SK-N-SH (cell line): ENCODE measurements around the gene B3GALNT2. TPM values are rescaled to one million over a fixed set of nuclear protein-coding genes. Genes with fewer than 3 reads are reported as not detected.

Experiments used
- CTCF ChIA-PET: fragments of 300-600, 350-600 bp; formaldehyde crosslinking; extraction: SDS; loops from one replicate; lab custom pipeline; 2021; lab: Yijun Ruan, JAX
- POLR2A ChIA-PET: fragments of 350-600 bp; sonication (Branson Sonifier 250); formaldehyde crosslinking; extraction: SDS; loops from one replicate; lab custom pipeline; 2020; ENCODE audit warnings: antibody characterized with exemption, inconsistent platforms; lab: Yijun Ruan, JAX
- DNase-seq: peaks from one replicate; pipeline ENCODE4 v3.0.0; 2012
- H2AFZ ChIP-seq: fragments of 200-600 bp; sonication (generic); 2 replicates; pipeline ENCODE4 v1.8.1; 2016; ENCODE audit warnings: antibody characterized with exemption, mild to moderate bottlenecking, low read depth
- H3F3A ChIP-seq: fragments of 200-600 bp; sonication (generic); replicated peaks from 2 replicates; pipeline ENCODE3; 2016; ENCODE audit warnings: antibody characterized with exemption, mild to moderate bottlenecking; ENCODE audit not compliant: insufficient read depth
- H3K27ac ChIP-seq, 2 experiments: fragments of 200-500 bp in 1 of 2; fragments of 200-600 bp in 1 of 2; sonication (Bioruptor generic) in 1 of 2; sonication (generic), shearing (Covaris generic) in 1 of 2; 2 replicates each; pipeline versions ENCODE4 v1.5.1 to v1.6.1; 2014 to 2016; ENCODE audit warnings: low read depth in 2 of 2, inconsistent platforms in 1 of 2, low read length in 1 of 2, mild to moderate bottlenecking in 1 of 2, mixed read lengths in 1 of 2
- H3K27me3 ChIP-seq: fragments of 200-600 bp; sonication (generic), shearing (Covaris generic); 2 replicates; pipeline ENCODE4 v1.6.1; 2016; ENCODE audit warnings: mixed run types; ENCODE audit not compliant: insufficient read depth
- H3K36me3 ChIP-seq, 2 experiments: fragments of 200-500 bp in 1 of 2; fragments of 200-600 bp in 1 of 2; sonication (Bioruptor generic) in 1 of 2; sonication (generic) in 1 of 2; replicated peaks in 1 of 2; 2 replicates each; pipeline versions ENCODE3 to v1.5.1; 2014 to 2016; ENCODE audit warnings: low read length in 1 of 2, mild to moderate bottlenecking in 1 of 2; ENCODE audit not compliant: insufficient read depth in 2 of 2, control insufficient read depth in 1 of 2
- H3K4me1 ChIP-seq, 2 experiments: fragments of 200-500 bp in 1 of 2; fragments of 200-600 bp in 1 of 2; sonication (Bioruptor generic) in 1 of 2; sonication (generic), shearing (Covaris generic) in 1 of 2; 2 replicates each; pipeline versions ENCODE4 v1.5.1 to v1.6.1; 2014 to 2016; ENCODE audit warnings: low read depth in 1 of 2, low read length in 1 of 2, mixed run types in 1 of 2; ENCODE audit not compliant: insufficient read depth in 2 of 2, control insufficient read depth in 1 of 2
- H3K4me2 ChIP-seq: fragments of 200-600 bp; sonication (generic), shearing (Covaris generic); 2 replicates; pipeline ENCODE4 v1.6.1; 2017; ENCODE audit warnings: mixed run types
- H3K4me3 ChIP-seq, 2 experiments: fragments of 200-500 bp in 1 of 2; fragments of 200-600 bp in 1 of 2; sonication (Bioruptor generic) in 1 of 2; sonication (generic), shearing (Covaris generic) in 1 of 2; 2 replicates each; pipeline versions ENCODE4 v1.5.1 to v1.8.1; 2014 to 2016; ENCODE audit warnings: low read depth in 2 of 2, inconsistent platforms in 1 of 2, low read length in 1 of 2, mild to moderate bottlenecking in 1 of 2, mixed read lengths in 1 of 2, moderate library complexity in 1 of 2
- H3K79me2 ChIP-seq: fragments of 200-600 bp; sonication (generic); 2 replicates; pipeline ENCODE4 v1.8.1; 2017; ENCODE audit warnings: mild to moderate bottlenecking; ENCODE audit not compliant: insufficient read depth
- H3K9ac ChIP-seq: fragments of 200-600 bp; sonication (generic); 2 replicates; pipeline ENCODE4 v1.6.1; 2017; ENCODE audit warnings: mixed run types
- H3K9me2 ChIP-seq: fragments of 200-600 bp; sonication (generic); 2 replicates; pipeline ENCODE4 v1.6.1; 2017; ENCODE audit warnings: mixed run types
- H3K9me3 ChIP-seq: fragments of 200-600 bp; sonication (generic); 2 replicates; pipeline ENCODE4 v1.6.1; 2017; ENCODE audit warnings: mixed run types, mild to moderate bottlenecking, moderate library complexity
- H4K20me1 ChIP-seq: fragments of 200-600 bp; sonication (generic); 2 replicates; pipeline ENCODE4 v1.6.1; 2017; ENCODE audit warnings: mild to moderate bottlenecking, mixed run types; ENCODE audit not compliant: insufficient read depth
- CTCF ChIP-seq: fragments of 200-600 bp; sonication (generic); IDR thresholded peaks from 2 replicates; pipeline ENCODE4 v1.6.1; 2017; ENCODE audit warnings: antibody characterized with exemption, mild to moderate bottlenecking, moderate library complexity
- EZH2phosphoT487 ChIP-seq: fragments of 200-600 bp; sonication (generic); IDR thresholded peaks from 2 replicates; pipeline ENCODE4 v1.6.1; 2017; ENCODE audit warnings: low read depth, mixed run types, mild to moderate bottlenecking, antibody characterized with exemption, moderate library complexity, borderline replicate concordance
- JUND ChIP-seq: IDR thresholded peaks from 2 replicates; pipeline ENCODE4 v1.4.0; 2012
- MAX ChIP-seq: IDR thresholded peaks from 2 replicates; pipeline ENCODE4 v1.4.0; 2012; ENCODE audit warnings: low read depth
- NRF1 ChIP-seq: IDR thresholded peaks from 2 replicates; pipeline ENCODE4 v1.6.1; 2012; ENCODE audit warnings: low read depth, mild to moderate bottlenecking, low read length
- PBX3 ChIP-seq: IDR thresholded peaks from 2 replicates; pipeline ENCODE4; 2012
- RFX5 ChIP-seq: IDR thresholded peaks from 2 replicates; pipeline ENCODE4 v1.6.1; 2012; ENCODE audit warnings: mild to moderate bottlenecking, improper control_type of control experiment, low read length
- RXRA ChIP-seq: IDR thresholded peaks from 2 replicates; pipeline ENCODE4 v1.4.0; 2012; ENCODE audit warnings: low read depth, mild to moderate bottlenecking, borderline replicate concordance
- TAF1 ChIP-seq: IDR thresholded peaks from 2 replicates; pipeline ENCODE4 v1.6.1; 2012; ENCODE audit warnings: low read depth, mild to moderate bottlenecking, low read length, moderate library complexity, borderline replicate concordance
- TEAD4 ChIP-seq: IDR thresholded peaks from 2 replicates; pipeline ENCODE4 v1.4.0; 2012; ENCODE audit warnings: mild to moderate bottlenecking, borderline replicate concordance; ENCODE audit not compliant: insufficient read depth
- YY1 ChIP-seq: IDR thresholded peaks from 2 replicates; pipeline ENCODE4 v1.4.0; 2012; ENCODE audit warnings: low read depth, mild to moderate bottlenecking
- WGBS: methylation state at CpG from one replicate; pipeline ENCODE4 v1.1.6; 2017; ENCODE audit warnings: low lambda C conversion rate; 5-methylcytosine and 5-hydroxymethylcytosine counted together
- polyA plus RNA-seq, 3 experiments: library from polyadenylated mRNA; depleted of rRNA; stranded (reverse); fragments of >200 nt; gene quantifications; 2 replicates each; pipeline ENCODE4 v1.2.3, GENCODE V29; 2012
- TF ChIP-seq, protein P1 (sequence below): IDR thresholded peaks from 2 replicates; pipeline ENCODE4 v1.6.1; 2012; ENCODE audit warnings: mild to moderate bottlenecking, low read depth, low read length, moderate library complexity
- TF ChIP-seq, protein P2 (sequence below): fragments of 150-350 bp; IDR thresholded peaks from 2 replicates; pipeline ENCODE4 v1.6.1; 2016; ENCODE audit warnings: mild to moderate bottlenecking, low read depth, low read length

Gene B3GALNT2
- polyA plus RNA-seq, 1 of the 3 experiments (the other 2 are of a cell fraction) = 15.5 TPM

DNA sequence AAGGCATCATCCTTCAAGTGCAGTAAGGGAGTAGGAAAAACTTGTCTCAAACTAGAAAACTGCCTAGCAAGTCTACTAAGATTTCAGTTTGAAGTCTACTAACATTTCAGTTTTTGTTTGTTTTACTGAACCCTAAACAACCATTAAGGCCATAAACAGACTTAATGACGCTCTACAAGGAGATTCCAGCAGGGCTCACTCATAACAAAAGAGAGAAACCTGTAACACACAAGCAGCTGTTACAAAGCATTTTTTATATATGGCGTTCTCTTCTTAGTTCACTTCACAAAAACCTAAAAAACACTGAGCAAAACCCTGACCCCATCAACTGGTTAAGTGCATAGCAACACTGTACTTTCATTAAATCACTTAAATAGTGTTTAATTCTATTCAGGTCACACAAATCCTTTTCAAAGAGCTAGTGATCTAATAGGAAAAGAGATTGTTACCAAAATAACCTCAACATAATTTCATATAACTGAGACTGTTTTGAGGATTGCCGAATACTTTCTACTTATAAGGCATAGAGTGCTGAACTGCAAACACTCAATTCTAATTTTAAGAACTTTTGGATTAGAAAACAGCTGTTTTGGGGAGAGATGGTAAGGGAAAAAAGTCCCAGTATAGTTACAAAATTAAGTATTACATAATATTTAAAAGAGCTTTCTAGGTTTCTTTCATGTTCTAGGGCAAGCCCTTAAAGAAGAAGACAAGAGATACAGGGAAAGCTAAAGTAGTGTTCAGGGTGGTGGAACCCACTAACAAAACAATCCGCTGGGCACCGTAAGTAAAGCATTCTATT lies 1.4 kb downstream of the B3GALNT2 start:
- DNase-seq = no peak
- no peaks in the 10 kb centered on the region for H3K27me3 ChIP-seq
- H3F3A ChIP-seq = peaks cover 27% of the 10 kb centered on the region
- H4K20me1 ChIP-seq = peaks cover 20% of the 10 kb centered on the region
- peaks cover 5 to 13% of the 10 kb centered on the region in 2 experiments; a peak in 3 of 4 replicates for H3K4me1 ChIP-seq
- no peaks in the 10 kb centered on the region for H3K36me3 ChIP-seq
- POLR2A ChIA-PET = interaction anchor here (0.5 kb wide), 1 partner anchor 89 kb away, joined by 3 read pairs; no protein-coding TSS in a partner anchor
- H3K79me2 ChIP-seq = peaks cover 60% of the 10 kb centered on the region
- 24% methylated on average over 5 of the region's 5 CpGs for WGBS
- no peaks in the 10 kb centered on the region for H3K9me2 ChIP-seq
- peak overlapping the region; percentile 82; the same call in 1 of the 2 replicates for H2AFZ ChIP-seq
- H3K4me2 ChIP-seq = peak overlapping the region; percentile 84
- peak overlapping the region; percentile 60 to 76 for H3K4me3 ChIP-seq
- H3K9me3 ChIP-seq = no peaks in the 10 kb centered on the region
- H3K27ac ChIP-seq = peak overlapping the region; percentile 86 to 97
- CTCF ChIA-PET = interaction anchor here (0.6 to 1.6 kb wide), 5 partner anchors 13 to 412 kb away, joined by 3 to 6 read pairs (median 4); no protein-coding TSS in a partner anchor
- peak overlapping the region; percentile 79 for H3K9ac ChIP-seq
- TF ChIP-seq TAF1 = no peak
- no peak for TF ChIP-seq RXRA
- no peak for TF ChIP-seq PBX3
- TF ChIP-seq CTCF = no peak
- TF ChIP-seq NRF1 = no peak
- TF ChIP-seq, protein P1, sequence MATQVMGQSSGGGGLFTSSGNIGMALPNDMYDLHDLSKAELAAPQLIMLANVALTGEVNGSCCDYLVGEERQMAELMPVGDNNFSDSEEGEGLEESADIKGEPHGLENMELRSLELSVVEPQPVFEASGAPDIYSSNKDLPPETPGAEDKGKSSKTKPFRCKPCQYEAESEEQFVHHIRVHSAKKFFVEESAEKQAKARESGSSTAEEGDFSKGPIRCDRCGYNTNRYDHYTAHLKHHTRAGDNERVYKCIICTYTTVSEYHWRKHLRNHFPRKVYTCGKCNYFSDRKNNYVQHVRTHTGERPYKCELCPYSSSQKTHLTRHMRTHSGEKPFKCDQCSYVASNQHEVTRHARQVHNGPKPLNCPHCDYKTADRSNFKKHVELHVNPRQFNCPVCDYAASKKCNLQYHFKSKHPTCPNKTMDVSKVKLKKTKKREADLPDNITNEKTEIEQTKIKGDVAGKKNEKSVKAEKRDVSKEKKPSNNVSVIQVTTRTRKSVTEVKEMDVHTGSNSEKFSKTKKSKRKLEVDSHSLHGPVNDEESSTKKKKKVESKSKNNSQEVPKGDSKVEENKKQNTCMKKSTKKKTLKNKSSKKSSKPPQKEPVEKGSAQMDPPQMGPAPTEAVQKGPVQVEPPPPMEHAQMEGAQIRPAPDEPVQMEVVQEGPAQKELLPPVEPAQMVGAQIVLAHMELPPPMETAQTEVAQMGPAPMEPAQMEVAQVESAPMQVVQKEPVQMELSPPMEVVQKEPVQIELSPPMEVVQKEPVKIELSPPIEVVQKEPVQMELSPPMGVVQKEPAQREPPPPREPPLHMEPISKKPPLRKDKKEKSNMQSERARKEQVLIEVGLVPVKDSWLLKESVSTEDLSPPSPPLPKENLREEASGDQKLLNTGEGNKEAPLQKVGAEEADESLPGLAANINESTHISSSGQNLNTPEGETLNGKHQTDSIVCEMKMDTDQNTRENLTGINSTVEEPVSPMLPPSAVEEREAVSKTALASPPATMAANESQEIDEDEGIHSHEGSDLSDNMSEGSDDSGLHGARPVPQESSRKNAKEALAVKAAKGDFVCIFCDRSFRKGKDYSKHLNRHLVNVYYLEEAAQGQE = no peak
- no peak for TF ChIP-seq RFX5
- TF ChIP-seq, protein P2, sequence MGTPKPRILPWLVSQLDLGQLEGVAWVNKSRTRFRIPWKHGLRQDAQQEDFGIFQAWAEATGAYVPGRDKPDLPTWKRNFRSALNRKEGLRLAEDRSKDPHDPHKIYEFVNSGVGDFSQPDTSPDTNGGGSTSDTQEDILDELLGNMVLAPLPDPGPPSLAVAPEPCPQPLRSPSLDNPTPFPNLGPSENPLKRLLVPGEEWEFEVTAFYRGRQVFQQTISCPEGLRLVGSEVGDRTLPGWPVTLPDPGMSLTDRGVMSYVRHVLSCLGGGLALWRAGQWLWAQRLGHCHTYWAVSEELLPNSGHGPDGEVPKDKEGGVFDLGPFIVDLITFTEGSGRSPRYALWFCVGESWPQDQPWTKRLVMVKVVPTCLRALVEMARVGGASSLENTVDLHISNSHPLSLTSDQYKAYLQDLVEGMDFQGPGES = no peak
- no peak for TF ChIP-seq MAX
- TF ChIP-seq TEAD4 = no peak
- no peak for TF ChIP-seq EZH2phosphoT487
- TF ChIP-seq YY1 = no peak
- no peak for TF ChIP-seq JUND
